H9 (cell line): ENCODE measurements around the gene SLC52A3. TPM values are rescaled to one million over a fixed set of nuclear protein-coding genes. Genes with fewer than 3 reads are reported as not detected.
A peak's percentile ranks its signal among the peaks of the same experiment; 100 is the strongest.

Source experiments
- DNase-seq: peaks from one replicate; pipeline ENCODE4 v3.0.0-alpha.2; 2017
- H2AFZ ChIP-seq: one replicate; pipeline ENCODE4 v1.6.1; 2013; ENCODE audit warnings: mild to moderate bottlenecking, low read length, control low read depth, moderate library complexity
- H2AK5ac ChIP-seq: 2 replicates; pipeline ENCODE4 v1.6.1; 2013; ENCODE audit warnings: low read length, control low read depth, mixed read lengths; ENCODE audit not compliant: insufficient read length
- H2BK120ac ChIP-seq: one replicate; pipeline ENCODE4 v1.6.1; 2013; ENCODE audit warnings: low read depth, mild to moderate bottlenecking, low read length, control low read depth, inconsistent platforms; ENCODE audit not compliant: poor library complexity, severe bottlenecking
- H2BK12ac ChIP-seq: 2 replicates; pipeline ENCODE4 v1.6.1; 2013; ENCODE audit warnings: low read length, control low read depth, mixed read lengths, low read depth; ENCODE audit not compliant: insufficient read length
- H2BK15ac ChIP-seq: 2 replicates; pipeline ENCODE4 v1.6.1; 2013; ENCODE audit warnings: low read depth, low read length, control low read depth
- H2BK20ac ChIP-seq: one replicate; pipeline ENCODE4 v1.6.1; 2013; ENCODE audit warnings: low read depth, mild to moderate bottlenecking, low read length, control low read depth, inconsistent platforms; ENCODE audit not compliant: poor library complexity, severe bottlenecking
- H2BK5ac ChIP-seq: 2 replicates; pipeline ENCODE4 v1.6.1; 2013; ENCODE audit warnings: low read length, control low read depth, mixed read lengths; ENCODE audit not compliant: insufficient read length
- H3K14ac ChIP-seq: 2 replicates; pipeline ENCODE4 v1.6.1; 2013; ENCODE audit warnings: low read length, control low read depth; ENCODE audit not compliant: insufficient read depth
- H3K18ac ChIP-seq: 2 replicates; pipeline ENCODE4 v1.6.1; 2013; ENCODE audit warnings: low read depth, mild to moderate bottlenecking, mixed read lengths, low read length, control low read depth; ENCODE audit not compliant: insufficient read length
- H3K23ac ChIP-seq: 2 replicates; pipeline ENCODE4 v1.6.1; 2013; ENCODE audit warnings: low read length, control low read depth, mixed read lengths, low read depth; ENCODE audit not compliant: insufficient read length
- H3K23me2 ChIP-seq: 2 replicates; pipeline ENCODE4 v1.6.1; 2013; ENCODE audit warnings: low read depth, mild to moderate bottlenecking, mixed read lengths, low read length, control low read depth; ENCODE audit not compliant: insufficient read length, poor library complexity, severe bottlenecking
- H3K27ac ChIP-seq: 2 replicates; pipeline ENCODE4 v1.5.1; 2013; ENCODE audit warnings: low read length, control low read depth, mixed read lengths, low read depth; ENCODE audit not compliant: insufficient read length
- H3K27me3 ChIP-seq: 2 replicates; pipeline ENCODE4 v1.6.1; 2013; ENCODE audit warnings: low read length, control low read depth, inconsistent platforms; ENCODE audit not compliant: insufficient read depth
- H3K4ac ChIP-seq: 2 replicates; pipeline ENCODE4 v1.6.1; 2013; ENCODE audit warnings: low read depth, mild to moderate bottlenecking, control low read depth, inconsistent platforms, low read length, moderate library complexity
- H3K4me1 ChIP-seq: 2 replicates; pipeline ENCODE4 v1.6.1; 2013; ENCODE audit warnings: low read length, control low read depth, inconsistent platforms; ENCODE audit not compliant: insufficient read depth
- H3K4me2 ChIP-seq: 2 replicates; pipeline ENCODE4 v1.6.1; 2013; ENCODE audit warnings: low read length, control low read depth, mixed read lengths; ENCODE audit not compliant: insufficient read length, insufficient read depth
- H3K56ac ChIP-seq: 2 replicates; pipeline ENCODE4 v1.6.1; 2013; ENCODE audit warnings: low read depth, mild to moderate bottlenecking, mixed read lengths, low read length, control low read depth; ENCODE audit not compliant: insufficient read length
- H3K79me1 ChIP-seq: 2 replicates; pipeline ENCODE4 v1.6.1; 2013; ENCODE audit warnings: low read depth, mild to moderate bottlenecking, moderate library complexity, low read length, control low read depth, inconsistent platforms; ENCODE audit not compliant: insufficient read depth, poor library complexity, severe bottlenecking
- H3K79me2 ChIP-seq: 2 replicates; pipeline ENCODE4 v1.6.1; 2013; ENCODE audit warnings: low read length, control low read depth, inconsistent platforms; ENCODE audit not compliant: insufficient read depth
- H3K9ac ChIP-seq: 2 replicates; pipeline ENCODE4 v1.6.1; 2013; ENCODE audit warnings: low read length, control low read depth, mixed read lengths; ENCODE audit not compliant: insufficient read length; ENCODE audit errors: extremely low read depth
- H3K9me3 ChIP-seq: one replicate; pipeline ENCODE4 v1.6.1; 2013; ENCODE audit warnings: low read depth, low read length, inconsistent platforms; ENCODE audit not compliant: control insufficient read depth
- H3T11ph ChIP-seq: one replicate; pipeline ENCODE4 v1.6.1; 2013; ENCODE audit warnings: mild to moderate bottlenecking, low read length, control low read depth, inconsistent platforms
- H4K20me1 ChIP-seq: one replicate; pipeline ENCODE4 v1.6.1; 2013; ENCODE audit not compliant: control insufficient read depth, insufficient read length, insufficient read depth
- H4K5ac ChIP-seq: 2 replicates; pipeline ENCODE4 v1.6.1; 2013; ENCODE audit warnings: low read depth, mild to moderate bottlenecking, mixed read lengths, low read length, control low read depth; ENCODE audit not compliant: insufficient read length
- H4K8ac ChIP-seq: replicated peaks from 2 replicates; pipeline ENCODE4 v1.6.1; 2013; ENCODE audit warnings: low read length, control low read depth, mixed read lengths, low read depth; ENCODE audit not compliant: insufficient read length
- H4K91ac ChIP-seq: 2 replicates; pipeline ENCODE4 v1.6.1; 2013; ENCODE audit warnings: low read depth, mild to moderate bottlenecking, moderate library complexity, mixed read lengths, low read length, control low read depth; ENCODE audit not compliant: insufficient read length
- H3K27ac Mint-ChIP-seq, 3 experiments: 2 replicates in 2 of 3; 3 replicates in 1 of 3; pipeline ENCODE4 v1.8.0; 2020 to 2021; ENCODE audit warnings: mixed read lengths in 3 of 3, mild to moderate bottlenecking in 1 of 3, moderate library complexity in 1 of 3
- H3K27me3 Mint-ChIP-seq: 2 replicates; pipeline ENCODE4 v1.8.0; 2021; ENCODE audit warnings: low read depth, mild to moderate bottlenecking, moderate library complexity, mixed read lengths
- H3K36me3 Mint-ChIP-seq, 3 experiments: 2 replicates in 2 of 3; 3 replicates in 1 of 3; pipeline ENCODE4 v1.8.0; 2020 to 2021; ENCODE audit warnings: low read depth in 3 of 3, mixed read lengths in 3 of 3; ENCODE audit not compliant: insufficient read depth in 1 of 3
- H3K4me1 Mint-ChIP-seq, 2 experiments: 2 replicates each; pipeline ENCODE4 v1.8.0; 2020; ENCODE audit warnings: mixed read lengths in 2 of 2
- H3K4me3 Mint-ChIP-seq, 2 experiments: 2 replicates in 1 of 2; 3 replicates in 1 of 2; pipeline ENCODE4 v1.8.0; 2020 to 2021; ENCODE audit warnings: mild to moderate bottlenecking in 2 of 2, mixed read lengths in 2 of 2, moderate library complexity in 1 of 2
- H3K9me3 Mint-ChIP-seq, 2 experiments: 2 replicates in 1 of 2; 3 replicates in 1 of 2; pipeline ENCODE4 v1.8.0; 2020; ENCODE audit warnings: mild to moderate bottlenecking in 2 of 2, mixed read lengths in 2 of 2, moderate library complexity in 1 of 2
- CTCF ChIP-seq: fragments of 200-600 bp; sonication (generic); conservative IDR thresholded peaks from 3 replicates; pipeline ENCODE4 v1.8.0; 2021; ENCODE audit warnings: antibody characterized with exemption, mild to moderate bottlenecking
- WGBS: extraction: QIAGEN DNeasy Blood & Tissue Kit; methylation state at CpG from one replicate; pipeline ENCODE4 v1.1.7; 2013; ENCODE audit warnings: missing lambda C conversion rate, low lambda C conversion rate, mixed read lengths; ENCODE audit not compliant: insufficient read length; ENCODE audit errors: extremely low coverage; 5-methylcytosine and 5-hydroxymethylcytosine counted together
- total RNA-seq: library from RNA; stranded (reverse); gene quantifications from 2 replicates; pipeline ENCODE4 v1.2.1, GENCODE V29; 2021

Gene SLC52A3
- total RNA-seq, 1 experiment from 2014 or later, result 3.3 TPM

- 100% methylated on average over 2 of the region's 11 CpGs for WGBS
- H3K79me2 ChIP-seq, result no peaks in the 10 kb centered on the region
- H2BK120ac ChIP-seq, result no peak overlapping the region
- no peaks in the 10 kb centered on the region for H3K27me3 ChIP-seq
- H4K91ac ChIP-seq, result no peak overlapping the region
- H2BK15ac ChIP-seq, result no peak overlapping the region
- H4K8ac ChIP-seq, result no peak overlapping the region
- no peak overlapping the region for H3K23ac ChIP-seq
- Mint-ChIP-seq H3K27me3 (peaks cover 56% of the 10 kb centered on the region), H3K36me3 (no peaks in the 10 kb centered on the region; a peak in 1 of 7 replicates), H3K4me1 (peaks cover 11 to 21% of the 10 kb centered on the region in 2 experiments), H3K27ac (peak overlapping the region in 1 of 3 experiments; percentile 62; a peak in 1 of 7 replicates), H3K9me3 (no peaks in the 10 kb centered on the region; a peak in 1 of 5 replicates), H3K4me3 (no peak overlapping the region; a peak in 2 of 5 replicates)
- no peak overlapping the region for H3K56ac ChIP-seq
- no peak overlapping the region for H3K4me2 ChIP-seq
- H3K9ac ChIP-seq, result no peak overlapping the region
- H2AK5ac ChIP-seq, result no peak overlapping the region
- TF ChIP-seq CTCF, result no peak
- H4K5ac ChIP-seq, result no peak overlapping the region
- H3K79me1 ChIP-seq, result no peaks in the 10 kb centered on the region
- DNase-seq, result no peak
- H3T11ph ChIP-seq, result no peak overlapping the region
- no peak overlapping the region for H2BK20ac ChIP-seq
- H2AFZ ChIP-seq, result no peak overlapping the region
- H3K18ac ChIP-seq, result no peak overlapping the region
- no peak overlapping the region; the same call in 1 of the 2 replicates for H3K14ac ChIP-seq
- no peak overlapping the region for H2BK5ac ChIP-seq
- H4K20me1 ChIP-seq, result no peaks in the 10 kb centered on the region
- H3K9me3 ChIP-seq, result no peaks in the 10 kb centered on the region
- H3K4ac ChIP-seq, result no peak overlapping the region
- no peak overlapping the region for H2BK12ac ChIP-seq
- H3K27ac ChIP-seq, result no peak overlapping the region
- H3K4me1 ChIP-seq, result peaks cover 3% of the 10 kb centered on the region; the same call in 1 of the 2 replicates
- no peaks in the 10 kb centered on the region for H3K23me2 ChIP-seq
Observed at GRCh38 chr20:722822-723644, 45.3 kb downstream of the SLC52A3 start.
